ENCODE results near the gene RFTN1. TPM values are rescaled to one million over a fixed set of nuclear protein-coding genes. Genes with fewer than 3 reads are reported as not detected.

The RFTN1 gene
- total and polyA plus RNA-seq, 2 of the 8 experiments (the other 6 are each of a cell fraction or from before 2014, with no cell fraction given), result 4.6 to 6.7 TPM

DNA sequence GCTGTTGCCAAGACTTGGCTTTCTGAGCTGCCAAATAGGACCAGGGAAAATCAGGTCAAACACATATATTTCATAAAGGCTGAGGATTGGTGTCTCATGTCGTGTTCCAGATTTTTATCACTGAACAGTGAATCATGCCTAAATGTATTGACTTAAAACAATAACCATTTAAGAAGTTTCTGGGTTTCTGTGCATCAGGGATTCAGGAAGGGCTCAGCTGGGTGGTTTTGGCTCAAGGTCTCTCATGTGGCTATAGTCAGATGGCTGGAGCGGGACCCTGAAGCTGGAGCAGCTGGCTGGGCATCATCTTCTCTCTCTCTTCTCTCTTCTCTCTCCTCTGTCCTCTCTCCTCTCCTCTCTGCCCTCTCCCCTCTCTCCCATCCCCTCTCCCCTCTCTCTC lies 10.7 kb upstream of the RFTN1 start:
- Histone ChIP-seq H3K27me3 (replicated peaks in 1 of 4; ENCODE audit: control insufficient read depth in 3 of 4, extremely low read depth in 1 of 4, insufficient read depth in 3 of 4, low read length in 3 of 4) (no peaks in the 10 kb centered on the region; a peak in 2 of 7 replicates), H4K5ac (ENCODE audit: insufficient read length, low read depth, low read length) (no peak overlapping the region), H3K18ac (ENCODE audit: extremely low read depth, low read length) (no peak overlapping the region), H4K91ac (replicated peaks; ENCODE audit: insufficient read length, low read length) (no peak overlapping the region), H3K36me3 (ENCODE audit: control insufficient read depth in 2 of 4, insufficient read depth in 4 of 4, low read length in 3 of 4) (no peaks in the 10 kb centered on the region), H3K4me1 (replicated peaks in 1 of 4; ENCODE audit: control insufficient read depth in 3 of 4, insufficient read depth in 4 of 4, low read length in 3 of 4) (no peaks in the 10 kb centered on the region), H3K9me3 (ENCODE audit: insufficient read depth in 2 of 2, low read depth in 1 of 2, low read length in 1 of 2) (0 out of 4 replicates have a peak, but pooled peaks cover 0 to 3% of the 10 kb centered on the region in 2 experiments), H3K4me2 (ENCODE audit: insufficient read depth in 1 of 2, low read depth in 2 of 2, low read length in 2 of 2) (no peak overlapping the region), H2BK12ac (ENCODE audit: low read depth, low read length) (no peak overlapping the region), H3K79me2 (ENCODE audit: control insufficient read depth in 1 of 2, insufficient read depth in 2 of 2, low read length in 2 of 2) (no peaks in the 10 kb centered on the region), H3K27ac (ENCODE audit: low read depth, low read length) (no peak overlapping the region), H2BK120ac (replicated peaks; ENCODE audit: low read depth, low read length) (no peak overlapping the region), H2BK15ac (ENCODE audit: low read length) (no peak overlapping the region), H3K56ac (replicated peaks; ENCODE audit: insufficient read length, low read depth, low read length) (no peak overlapping the region), H3K4me3 (ENCODE audit: extremely low read depth in 1 of 4, insufficient read depth in 2 of 4, low read depth in 3 of 4, low read length in 4 of 4) (no peak overlapping the region), H2BK5ac (ENCODE audit: low read depth, low read length) (no peak overlapping the region), H2AK5ac (ENCODE audit: low read depth, low read length) (no peak overlapping the region), H2BK20ac (ENCODE audit: low read length) (no peak overlapping the region), H4K20me1 (replicated peaks in 1 of 2; ENCODE audit: control insufficient read depth in 1 of 2, insufficient read depth in 2 of 2, low read length in 2 of 2) (no peaks in the 10 kb centered on the region), H3K14ac (ENCODE audit: insufficient read length) (no peak overlapping the region), H3K79me1 (ENCODE audit: low read depth, low read length) (no peaks in the 10 kb centered on the region), H2AFZ (ENCODE audit: low read length) (no peak overlapping the region), H3K23ac (ENCODE audit: insufficient read length) (no peak overlapping the region), H3K9ac (replicated peaks in 1 of 4; ENCODE audit: extremely low read depth in 1 of 4, low read depth in 3 of 4, low read length in 3 of 4) (no peak overlapping the region), H3K23me2 (ENCODE audit: low read depth, low read length) (no peaks in the 10 kb centered on the region), H3K4ac (replicated peaks; ENCODE audit: insufficient read length, low read depth, low read length) (no peak overlapping the region), H4K8ac (ENCODE audit: extremely low read depth, insufficient read depth, low read length) (no peak overlapping the region)
- POLR2A ChIA-PET (ENCODE audit: partially characterized antibody), result no interaction called here
- no peak for FAIRE-seq
- CTCF ChIA-PET (ENCODE audit: partially characterized antibody), result interaction anchor here (0.6 to 3.2 kb wide), 5 partner anchors 8 to 305 kb away, joined by 3 to 16 read pairs (median 3); no protein-coding TSS in a partner anchor
- WGBS, 2 experiments (ENCODE audit: extremely low coverage in 1 of 2, insufficient coverage in 1 of 2, insufficient read length in 1 of 2, insufficient replicate concordance in 2 of 2, low coverage in 1 of 2, low lambda C conversion rate in 2 of 2, missing lambda C conversion rate in 1 of 2), result 81% methylated on average over 2 of the region's 2 CpGs; no CpG with 5 or more reads in 1 of the 2 experiments
- no peak for DNase-seq (ENCODE audit: low read depth in 1 of 2, low spot score in 2 of 2)
- no peak for TF ChIP-seq YY1 (IDR thresholded peaks at IDR 0.05; ENCODE audit: low read depth, low read length)
- no peak for TF ChIP-seq SP1 (IDR thresholded peaks at IDR 0.05; ENCODE audit: low read depth, low read length)
- TF ChIP-seq SIN3A (conservative IDR thresholded peaks at IDR 0.05 in 1 of 2, IDR thresholded peaks at IDR 0.05 in 1 of 2; ENCODE audit: low read depth in 1 of 2, low read length in 2 of 2), result no peak
- no peak for TF ChIP-seq CHD2 (IDR thresholded peaks at IDR 0.05; ENCODE audit: low read length)
- no peak for TF ChIP-seq SP2 (IDR thresholded peaks at IDR 0.05; ENCODE audit: low read length)
- no peak for TF ChIP-seq HDAC6 (IDR thresholded peaks at IDR 0.05; ENCODE audit: low read depth, low read length)
- TF ChIP-seq SP4 (IDR thresholded peaks at IDR 0.05; ENCODE audit: low read length), result no peak
- TF ChIP-seq SIRT6 (IDR thresholded peaks at IDR 0.05; ENCODE audit: low read length), result no peak

All from H1 (cell line).